ENCODE results near the gene EGLN1. TPM values are rescaled to one million over a fixed set of nuclear protein-coding genes. Genes with fewer than 3 reads are reported as not detected.
"Not testable (repeated sequence)": the region's sequence is repeated elsewhere in the genome, so short reads cannot be mapped to it uniquely, and the experiment has no call there.

EGLN1 gene
- total RNA-seq, result 10 to 100 TPM; 17.6 to 65.1 (median 47.4) TPM

- Histone ChIP-seq H3K4me1 (peaks cover under 1 to 3% of the 10 kb centered on the region in 2 donors), H3K27ac (peak within 1 kb of the TSS; percentile 97 to 100), H3K36me3 (no peaks in the 10 kb centered on the region), H3K9me3 (no peaks in the 10 kb centered on the region), H3K27me3 (no peaks in the 10 kb centered on the region), H3K4me3 (peak within 1 kb of the TSS; percentile 46 to 98)
- TF ChIP-seq, protein P1, sequence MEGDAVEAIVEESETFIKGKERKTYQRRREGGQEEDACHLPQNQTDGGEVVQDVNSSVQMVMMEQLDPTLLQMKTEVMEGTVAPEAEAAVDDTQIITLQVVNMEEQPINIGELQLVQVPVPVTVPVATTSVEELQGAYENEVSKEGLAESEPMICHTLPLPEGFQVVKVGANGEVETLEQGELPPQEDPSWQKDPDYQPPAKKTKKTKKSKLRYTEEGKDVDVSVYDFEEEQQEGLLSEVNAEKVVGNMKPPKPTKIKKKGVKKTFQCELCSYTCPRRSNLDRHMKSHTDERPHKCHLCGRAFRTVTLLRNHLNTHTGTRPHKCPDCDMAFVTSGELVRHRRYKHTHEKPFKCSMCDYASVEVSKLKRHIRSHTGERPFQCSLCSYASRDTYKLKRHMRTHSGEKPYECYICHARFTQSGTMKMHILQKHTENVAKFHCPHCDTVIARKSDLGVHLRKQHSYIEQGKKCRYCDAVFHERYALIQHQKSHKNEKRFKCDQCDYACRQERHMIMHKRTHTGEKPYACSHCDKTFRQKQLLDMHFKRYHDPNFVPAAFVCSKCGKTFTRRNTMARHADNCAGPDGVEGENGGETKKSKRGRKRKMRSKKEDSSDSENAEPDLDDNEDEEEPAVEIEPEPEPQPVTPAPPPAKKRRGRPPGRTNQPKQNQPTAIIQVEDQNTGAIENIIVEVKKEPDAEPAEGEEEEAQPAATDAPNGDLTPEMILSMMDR (IDR thresholded peaks at IDR 0.05), result peak in 2 of 4 experiments; percentile 43 to 47
- TF ChIP-seq POLR2A (IDR thresholded peaks at IDR 0.05), result peak; percentile 75 to 81
- intact Hi-C loops (cut with DNase I; ENCODE audit: low total_unique reads), result no loop called here
- peak; percentile 77 to 83 for DNase-seq
Observed at GRCh38 chr1:231421971-231422797, at the start of gene EGLN1. Gene EGLN1 (minus strand): TSS chr1:231422287. CDS start chr1:231421888, 399 bp downstream.

DNA sequence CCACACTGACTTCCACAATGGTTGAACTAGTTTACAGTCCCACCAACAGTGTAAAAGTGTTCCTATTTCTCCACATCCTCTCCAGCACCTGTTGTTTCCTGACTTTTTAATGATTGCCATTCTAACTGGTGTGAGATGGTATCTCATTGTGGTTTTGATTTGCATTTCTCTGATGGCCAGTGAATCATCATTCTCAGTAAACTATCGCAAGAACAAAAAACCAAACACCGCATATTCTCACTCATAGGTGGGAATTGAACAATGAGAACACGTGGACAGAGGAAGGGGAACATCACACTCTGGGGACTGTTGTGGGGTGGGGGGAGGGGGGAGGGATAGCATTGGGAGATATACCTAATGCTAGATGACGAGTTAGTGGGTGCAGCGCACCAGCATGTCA lies 49.4 kb upstream of the EGLN1 start:
- DNase-seq; H3K27me3 ChIP-seq; H3K4me1 ChIP-seq; H3K9me3 ChIP-seq; intact Hi-C loops (cut with DNase I; ENCODE audit: low total_unique reads); H3K4me3 ChIP-seq; H3K36me3 ChIP-seq; H3K27ac ChIP-seq: not testable (repeated sequence)

- H3K9me3 ChIP-seq; H3K27me3 ChIP-seq; DNase-seq; H3K4me1 ChIP-seq; intact Hi-C loops (cut with DNase I; ENCODE audit: low total_unique reads); H3K4me3 ChIP-seq; H3K36me3 ChIP-seq; H3K27ac ChIP-seq: not testable (repeated sequence)
Observed at GRCh38 chr1:231471027-231471426, 48.9 kb upstream of the EGLN1 start.

DNA sequence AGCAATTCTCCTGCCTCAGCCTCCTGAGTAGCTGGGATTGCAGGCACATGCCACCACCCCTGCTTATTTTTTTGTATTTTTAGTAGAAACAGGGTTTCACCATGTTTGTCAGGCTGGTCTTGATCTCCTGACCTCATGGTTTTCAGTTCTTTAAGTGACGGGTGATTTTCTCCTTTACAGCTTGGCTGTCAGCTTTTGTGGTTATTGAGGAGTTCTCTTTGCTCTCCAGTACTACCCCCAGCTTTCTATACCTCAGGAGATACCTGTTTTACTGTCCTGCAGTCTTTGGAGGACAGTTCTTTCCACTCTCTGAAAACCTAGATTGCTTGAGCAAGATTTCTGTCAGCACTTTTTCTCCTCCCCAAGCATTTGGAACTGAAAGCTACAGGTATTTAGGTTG lies 45.9 kb upstream of the EGLN1 start:
- DNase-seq, result no peak
- H3K27ac ChIP-seq, result no peak overlapping the region
- intact Hi-C loops (cut with DNase I; ENCODE audit: low total_unique reads), result no loop called here
- H3K27me3 ChIP-seq, result no peaks in the 10 kb centered on the region
- no peak overlapping the region for H3K4me3 ChIP-seq
- no peaks in the 10 kb centered on the region for H3K4me1 ChIP-seq
- H3K36me3 ChIP-seq, result no peaks in the 10 kb centered on the region
- TF ChIP-seq, protein P1 (IDR thresholded peaks at IDR 0.05), result no peak
- TF ChIP-seq POLR2A (IDR thresholded peaks at IDR 0.05), result no peak
- H3K9me3 ChIP-seq, result no peaks in the 10 kb centered on the region

GRCh38 chr1:231465051-231465450 lies 43.0 kb upstream of the EGLN1 start:
- Histone ChIP-seq H3K9me3 (no peaks in the 10 kb centered on the region), H3K36me3 (no peaks in the 10 kb centered on the region), H3K27me3 (no peaks in the 10 kb centered on the region), H3K4me1 (no peaks in the 10 kb centered on the region), H3K27ac (no peak overlapping the region), H3K4me3 (no peak overlapping the region)
- no peak for DNase-seq
- no peak for TF ChIP-seq POLR2A (IDR thresholded peaks at IDR 0.05)
- TF ChIP-seq, protein P1 (IDR thresholded peaks at IDR 0.05), result no peak
- intact Hi-C loops (cut with DNase I; ENCODE audit: low total_unique reads), result no loop called here

GRCh38 chr1:231463541-231463940 lies 41.5 kb upstream of the EGLN1 start:
- no peak for DNase-seq
- TF ChIP-seq, protein P1 (IDR thresholded peaks at IDR 0.05), result no peak
- TF ChIP-seq POLR2A (IDR thresholded peaks at IDR 0.05), result no peak
- H3K9me3 ChIP-seq, result no peaks in the 10 kb centered on the region

More at GRCh38 chr1:231463541-231463940, 41.5 kb upstream of the EGLN1 start:
- no peaks in the 10 kb centered on the region for H3K27me3 ChIP-seq
- no peaks in the 10 kb centered on the region for H3K36me3 ChIP-seq
- no peak overlapping the region for H3K27ac ChIP-seq
- no peak overlapping the region for H3K4me3 ChIP-seq
- intact Hi-C loops (cut with DNase I; ENCODE audit: low total_unique reads), result no loop called here
- H3K4me1 ChIP-seq, result no peaks in the 10 kb centered on the region
